Right lobe of liver (tissue), 4 donors: ENCODE measurements around the gene MRPL53.
A peak's percentile ranks its signal among the peaks of the same experiment; 100 is the strongest.

Experiments used
- POLR2A ChIP-seq: fragments of 450-650 bp; IDR thresholded peaks from one replicate; pipeline ENCODE4 v1.6.1; 2017; ENCODE audit warnings: antibody characterized with exemption, mild to moderate bottlenecking
- TF ChIP-seq, protein P1 (sequence below), 4 donors: fragments of 200-600 bp in 3 of 4; fragments of 450-650 bp in 1 of 4; IDR thresholded peaks; one replicate each; pipeline versions ENCODE4 v1.5.1 to v1.8.0; 2016 to 2022; ENCODE audit warnings: antibody characterized with exemption in 4 of 4, mild to moderate bottlenecking in 2 of 4
- donor health status: DM: no; HTN: no; CAD: no.
- donor health status: DM: no; HTN: no; CAD: no.
- donor health status: DM: no; HTN: yes; CAD: no.

DNA sequence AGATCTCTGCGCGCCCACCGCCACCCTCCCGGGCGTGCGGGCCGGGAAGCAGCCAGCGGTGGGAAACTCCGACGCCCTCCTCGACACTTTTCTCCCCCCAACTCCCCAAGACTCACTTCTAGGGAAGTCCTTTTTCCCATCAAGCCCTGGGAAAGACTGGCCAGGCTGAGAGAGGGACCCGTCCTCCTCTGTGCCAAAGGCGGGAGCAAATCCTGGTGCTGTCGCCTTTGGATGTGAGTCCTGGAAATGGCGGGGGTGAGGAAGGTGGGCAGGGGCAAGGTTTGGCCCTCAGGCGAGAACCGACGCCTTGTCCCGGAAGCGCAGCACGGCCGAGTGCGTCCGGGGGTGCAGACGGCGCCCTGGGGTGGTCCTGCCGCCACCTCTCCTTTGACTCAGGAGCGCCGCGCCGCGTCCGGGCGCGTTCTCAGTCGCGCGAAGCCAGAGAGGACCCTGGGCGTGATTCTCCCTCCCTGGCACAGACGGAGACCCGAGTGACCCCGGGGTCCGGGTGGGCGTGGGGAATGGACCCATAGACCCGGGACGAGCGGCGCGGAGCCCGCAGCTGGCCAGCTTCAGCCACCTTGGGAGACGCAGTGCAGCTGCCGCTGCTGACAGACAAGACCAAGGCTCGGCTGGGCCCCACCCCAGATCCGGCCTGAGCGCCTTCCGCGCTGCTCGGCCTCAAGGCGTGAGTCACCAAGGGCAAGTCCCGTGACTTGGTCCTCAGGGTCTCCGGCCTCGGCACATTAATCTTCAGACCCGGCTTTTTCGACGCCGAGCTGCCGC, 30.4 kb upstream of the MRPL53 start:
- TF ChIP-seq, protein P1, sequence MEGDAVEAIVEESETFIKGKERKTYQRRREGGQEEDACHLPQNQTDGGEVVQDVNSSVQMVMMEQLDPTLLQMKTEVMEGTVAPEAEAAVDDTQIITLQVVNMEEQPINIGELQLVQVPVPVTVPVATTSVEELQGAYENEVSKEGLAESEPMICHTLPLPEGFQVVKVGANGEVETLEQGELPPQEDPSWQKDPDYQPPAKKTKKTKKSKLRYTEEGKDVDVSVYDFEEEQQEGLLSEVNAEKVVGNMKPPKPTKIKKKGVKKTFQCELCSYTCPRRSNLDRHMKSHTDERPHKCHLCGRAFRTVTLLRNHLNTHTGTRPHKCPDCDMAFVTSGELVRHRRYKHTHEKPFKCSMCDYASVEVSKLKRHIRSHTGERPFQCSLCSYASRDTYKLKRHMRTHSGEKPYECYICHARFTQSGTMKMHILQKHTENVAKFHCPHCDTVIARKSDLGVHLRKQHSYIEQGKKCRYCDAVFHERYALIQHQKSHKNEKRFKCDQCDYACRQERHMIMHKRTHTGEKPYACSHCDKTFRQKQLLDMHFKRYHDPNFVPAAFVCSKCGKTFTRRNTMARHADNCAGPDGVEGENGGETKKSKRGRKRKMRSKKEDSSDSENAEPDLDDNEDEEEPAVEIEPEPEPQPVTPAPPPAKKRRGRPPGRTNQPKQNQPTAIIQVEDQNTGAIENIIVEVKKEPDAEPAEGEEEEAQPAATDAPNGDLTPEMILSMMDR (IDR thresholded peaks at IDR 0.05) = peak in 3 of 4 donors; percentile 39 to 54 (median 44)
- peak; percentile 49 for TF ChIP-seq POLR2A
